Skeletal muscle satellite cell (primary cell): ENCODE results near the gene DR1.
A peak's percentile ranks its signal among the peaks of the same experiment; 100 is the strongest.

ENCODE experiments used
- H3K27me3 ChIP-seq: 2 replicates; pipeline ENCODE4 v1.7.0; 2013; ENCODE audit warnings: low read length; ENCODE audit not compliant: control insufficient read depth, insufficient read depth
- H3K36me3 ChIP-seq: 2 replicates; pipeline ENCODE4 v1.7.0; 2013; ENCODE audit warnings: mild to moderate bottlenecking, control low read depth, low read length; ENCODE audit not compliant: insufficient read depth
- H3K4me1 ChIP-seq: 2 replicates; pipeline ENCODE4 v1.7.0; 2013; ENCODE audit warnings: low read length; ENCODE audit not compliant: control insufficient read depth, insufficient read depth
- H3K4me2 ChIP-seq: 2 replicates; pipeline ENCODE4 v1.7.0; 2013; ENCODE audit warnings: mild to moderate bottlenecking, low read length
- H3K4me3 ChIP-seq: 2 replicates; pipeline ENCODE4 v1.7.0; 2013; ENCODE audit warnings: low read length
- H3K9ac ChIP-seq: 2 replicates; pipeline ENCODE4 v1.7.0; 2013; ENCODE audit warnings: mild to moderate bottlenecking, low read depth, low read length, moderate library complexity
- H3K9me3 ChIP-seq: replicated peaks from 2 replicates; pipeline ENCODE4 v1.7.0; 2013; ENCODE audit warnings: mild to moderate bottlenecking, control low read depth, low read length

Gene DR1

DNA sequence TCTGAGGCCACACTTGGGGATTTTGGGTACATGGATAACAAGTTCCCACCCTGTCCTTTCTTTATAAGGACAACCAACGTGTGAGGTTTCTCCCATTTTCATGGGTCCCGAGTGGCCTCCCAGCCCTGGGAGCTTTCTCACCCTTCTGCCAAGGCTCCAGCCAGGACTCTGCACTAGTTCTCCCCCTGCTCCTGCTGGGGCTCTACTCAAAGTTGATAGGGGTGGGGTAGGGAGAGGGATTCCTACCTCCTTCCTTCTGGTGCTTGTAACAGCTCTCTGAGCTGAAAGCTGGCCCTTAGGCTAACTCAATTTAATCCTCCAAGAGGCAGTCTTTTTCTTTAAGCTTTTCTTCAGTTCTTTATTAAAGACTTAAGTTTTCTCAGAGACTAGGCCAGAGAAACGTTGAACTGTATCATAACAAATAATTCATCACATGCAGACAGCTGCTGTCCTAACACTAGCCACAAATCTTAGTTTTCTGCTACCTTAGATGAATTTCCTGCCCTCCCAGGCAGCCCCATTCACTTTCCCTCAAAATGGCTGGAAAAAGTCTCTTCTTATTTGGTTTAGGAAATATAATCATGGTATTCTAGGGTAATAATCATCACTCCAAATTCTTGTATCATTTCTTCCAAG lies 22.4 kb upstream of the DR1 start:
- Histone ChIP-seq H3K4me2 (no peak overlapping the region), H3K4me3 (no peak overlapping the region), H3K4me1 (peaks cover 29% of the 10 kb centered on the region), H3K27me3 (no peaks in the 10 kb centered on the region), H3K9me3 (no peaks in the 10 kb centered on the region), H3K9ac (no peak overlapping the region), H3K36me3 (no peaks in the 10 kb centered on the region)

DNA sequence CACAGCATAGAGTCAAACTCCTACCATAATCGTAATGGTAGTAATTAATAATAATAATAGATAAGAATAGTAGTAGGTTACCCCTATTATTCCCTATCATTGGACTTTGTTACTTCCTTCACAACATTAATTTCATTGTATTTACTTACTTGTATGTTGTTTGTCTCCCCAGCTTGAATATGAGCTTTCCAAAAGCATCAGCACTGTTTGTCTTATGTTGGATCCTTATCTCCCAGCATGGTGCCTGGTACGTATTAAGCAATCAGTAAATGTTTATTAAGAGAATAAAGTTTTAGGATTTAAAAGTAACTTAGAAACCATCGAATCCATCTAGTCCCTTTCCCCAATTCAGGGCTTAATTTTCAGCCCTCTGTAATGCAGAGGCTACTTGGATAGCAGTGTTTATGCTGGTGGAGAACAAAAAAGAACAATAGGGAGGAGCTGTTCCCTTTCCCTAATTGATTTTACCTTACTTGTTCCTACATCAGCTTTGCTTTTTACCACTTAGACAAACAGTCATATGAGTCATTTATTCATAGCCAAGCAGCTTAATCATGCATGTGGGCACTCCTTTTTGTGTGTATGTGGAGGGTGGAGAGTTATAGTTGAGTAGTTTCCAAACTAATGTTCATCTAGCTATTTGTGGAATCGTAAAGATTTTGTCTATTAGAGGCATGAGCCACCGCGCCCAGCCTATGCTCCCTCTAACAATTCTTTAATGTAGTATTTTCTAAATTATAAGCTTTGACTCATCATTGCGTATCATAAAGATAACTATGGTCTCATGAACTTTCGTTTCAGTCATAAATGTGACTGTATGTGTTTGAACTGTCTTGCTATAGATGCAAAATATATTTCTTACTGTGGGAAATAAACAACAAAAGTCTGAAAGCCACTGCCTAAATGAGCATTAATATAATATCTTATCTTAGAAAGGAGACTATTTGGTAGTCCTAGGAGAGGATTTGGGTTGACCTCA lies 20.9 kb upstream of the DR1 start:
- Histone ChIP-seq H3K4me3 (peak overlapping the region; percentile 54), H3K36me3 (no peaks in the 10 kb centered on the region), H3K9me3 (no peaks in the 10 kb centered on the region), H3K27me3 (no peaks in the 10 kb centered on the region), H3K4me1 (peaks cover 36% of the 10 kb centered on the region), H3K4me2 (peak overlapping the region; percentile 66), H3K9ac (peak overlapping the region; percentile 74)

DNA sequence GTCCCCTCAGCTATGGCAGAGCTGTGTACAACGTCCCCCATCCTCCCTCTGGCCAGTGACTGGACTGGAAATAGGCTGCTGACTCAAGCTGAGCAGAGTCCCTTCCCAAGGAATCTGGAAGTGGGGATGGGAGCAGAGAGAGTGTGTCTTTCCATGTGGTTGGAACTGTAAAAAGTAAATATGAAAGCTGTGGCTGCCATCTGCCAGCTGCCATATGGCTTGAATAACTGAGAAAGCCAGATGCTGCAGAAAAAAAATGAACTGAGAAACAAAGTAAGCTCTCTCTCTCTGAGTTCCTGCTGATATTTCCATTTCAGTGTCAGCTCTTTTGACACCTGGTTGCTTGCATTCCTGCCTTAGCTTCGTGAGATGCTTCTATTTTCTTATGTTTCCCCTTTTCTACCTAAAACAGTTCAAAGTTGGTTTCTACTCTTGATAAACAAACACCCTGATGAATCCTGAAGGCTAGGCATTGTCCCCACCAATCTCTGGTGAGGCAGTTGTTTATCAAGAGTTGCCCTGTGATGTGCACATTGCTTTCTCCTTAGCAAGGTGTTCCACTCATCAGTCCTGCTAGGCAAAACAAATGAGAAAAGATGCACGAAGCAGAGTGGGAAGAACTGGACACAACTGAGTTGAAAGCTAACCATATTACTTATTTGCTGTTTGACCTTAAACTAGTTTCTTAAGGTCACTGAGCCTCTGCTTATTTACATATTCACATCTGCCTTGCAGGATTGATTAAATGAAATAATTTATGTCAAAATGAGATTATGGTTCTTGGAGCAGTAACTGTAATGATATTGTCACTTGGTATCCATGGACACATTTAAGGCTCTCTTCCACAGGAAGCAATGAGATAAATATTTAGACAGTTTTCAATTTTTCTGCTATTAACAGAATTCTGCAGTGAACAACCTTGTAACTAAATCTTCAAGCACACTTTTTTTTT lies 16.6 kb upstream of the DR1 start:
- Histone ChIP-seq H3K4me3 (no peak overlapping the region), H3K9ac (no peak overlapping the region), H3K4me2 (no peak overlapping the region), H3K4me1 (peaks cover 31% of the 10 kb centered on the region), H3K27me3 (no peaks in the 10 kb centered on the region), H3K9me3 (no peaks in the 10 kb centered on the region), H3K36me3 (no peaks in the 10 kb centered on the region)

- Histone ChIP-seq H3K36me3 (no peaks in the 10 kb centered on the region), H3K27me3 (no peaks in the 10 kb centered on the region), H3K4me1 (peaks cover 22% of the 10 kb centered on the region), H3K4me3 (no peak overlapping the region), H3K9ac (no peak overlapping the region), H3K4me2 (no peak overlapping the region), H3K9me3 (no peaks in the 10 kb centered on the region)
Observed at GRCh38 chr1:93330196-93330595, 15.5 kb upstream of the DR1 start.

GRCh38 chr1:93330617-93331016 lies 15.1 kb upstream of the DR1 start:
- Histone ChIP-seq H3K4me3 (no peak overlapping the region), H3K9ac (no peak overlapping the region), H3K4me1 (peaks cover 18% of the 10 kb centered on the region), H3K36me3 (no peaks in the 10 kb centered on the region), H3K9me3 (no peaks in the 10 kb centered on the region), H3K4me2 (no peak overlapping the region), H3K27me3 (no peaks in the 10 kb centered on the region)

GRCh38 chr1:93331412-93331811 lies 14.3 kb upstream of the DR1 start:
- Histone ChIP-seq H3K4me1 (peaks cover 15% of the 10 kb centered on the region), H3K27me3 (no peaks in the 10 kb centered on the region)

DNA sequence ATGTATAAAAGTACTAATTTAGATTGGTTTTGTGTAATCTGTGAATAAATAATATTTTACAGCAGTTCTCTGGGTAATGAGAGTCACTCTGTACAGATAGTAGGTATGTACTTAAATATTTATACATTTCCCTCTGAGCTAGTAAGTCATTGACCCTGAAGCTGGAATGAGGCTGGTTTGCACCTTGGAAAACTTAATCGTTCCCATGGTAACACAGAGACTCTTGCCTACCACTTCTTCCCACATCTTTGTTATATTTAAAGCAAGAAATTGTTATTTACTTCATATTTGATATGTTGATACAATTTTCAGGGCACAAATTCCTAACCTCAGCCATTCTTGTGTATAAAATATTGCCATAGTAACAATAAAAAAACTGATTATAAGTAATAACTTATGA lies 13.3 kb upstream of the DR1 start:
- Histone ChIP-seq H3K9ac (no peak overlapping the region), H3K9me3 (no peaks in the 10 kb centered on the region), H3K4me3 (no peak overlapping the region), H3K4me2 (no peak overlapping the region), H3K27me3 (no peaks in the 10 kb centered on the region), H3K4me1 (peaks cover 19% of the 10 kb centered on the region), H3K36me3 (no peaks in the 10 kb centered on the region)

More at GRCh38 chr1:93331412-93331811, 14.3 kb upstream of the DR1 start:
- Histone ChIP-seq H3K9ac (no peak overlapping the region), H3K4me3 (no peak overlapping the region), H3K4me2 (no peak overlapping the region), H3K36me3 (no peaks in the 10 kb centered on the region), H3K9me3 (no peaks in the 10 kb centered on the region)

DNA sequence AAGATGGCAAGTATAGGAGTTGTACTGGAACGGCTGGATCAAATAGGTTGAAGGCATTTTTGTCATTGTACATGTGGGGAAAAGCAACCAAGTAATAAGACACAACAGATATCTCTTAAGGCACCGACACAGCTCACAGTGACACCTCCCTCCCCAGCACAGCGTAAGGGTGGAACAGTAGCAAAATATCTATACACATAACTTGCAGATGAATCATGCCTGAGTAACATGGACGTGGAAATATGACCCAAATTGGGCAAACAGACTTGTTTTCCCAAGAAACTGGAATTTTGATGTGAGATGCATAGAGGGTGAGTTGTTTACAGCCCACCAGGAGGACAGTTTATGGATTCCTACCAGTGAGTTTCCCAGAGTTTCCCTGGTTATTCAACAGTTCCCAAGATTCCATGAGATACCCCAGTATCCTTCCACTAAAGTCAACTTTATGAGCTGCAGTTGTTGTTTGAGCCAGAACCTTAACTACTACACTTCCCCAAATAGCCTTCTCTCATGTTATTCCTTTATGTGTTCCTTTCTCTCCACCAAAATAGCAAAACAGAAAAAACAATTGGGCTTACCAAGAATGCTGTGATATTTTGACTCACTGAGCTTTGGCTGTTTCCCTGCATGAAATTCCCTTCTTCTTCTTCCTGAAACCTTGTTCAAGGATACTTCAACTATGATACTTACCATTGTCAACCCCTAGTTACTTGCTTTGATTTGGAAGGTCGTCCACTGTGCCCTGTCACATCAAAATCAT lies 7.1 kb upstream of the DR1 start:
- peak overlapping the region; percentile 39 for H3K4me3 ChIP-seq
- peak overlapping the region; percentile 66 for H3K4me2 ChIP-seq
- H3K27me3 ChIP-seq: no peaks in the 10 kb centered on the region
- H3K4me1 ChIP-seq: peaks cover 41% of the 10 kb centered on the region
- H3K9ac ChIP-seq: peak overlapping the region; percentile 47
- H3K9me3 ChIP-seq: no peaks in the 10 kb centered on the region
- no peaks in the 10 kb centered on the region for H3K36me3 ChIP-seq

DNA sequence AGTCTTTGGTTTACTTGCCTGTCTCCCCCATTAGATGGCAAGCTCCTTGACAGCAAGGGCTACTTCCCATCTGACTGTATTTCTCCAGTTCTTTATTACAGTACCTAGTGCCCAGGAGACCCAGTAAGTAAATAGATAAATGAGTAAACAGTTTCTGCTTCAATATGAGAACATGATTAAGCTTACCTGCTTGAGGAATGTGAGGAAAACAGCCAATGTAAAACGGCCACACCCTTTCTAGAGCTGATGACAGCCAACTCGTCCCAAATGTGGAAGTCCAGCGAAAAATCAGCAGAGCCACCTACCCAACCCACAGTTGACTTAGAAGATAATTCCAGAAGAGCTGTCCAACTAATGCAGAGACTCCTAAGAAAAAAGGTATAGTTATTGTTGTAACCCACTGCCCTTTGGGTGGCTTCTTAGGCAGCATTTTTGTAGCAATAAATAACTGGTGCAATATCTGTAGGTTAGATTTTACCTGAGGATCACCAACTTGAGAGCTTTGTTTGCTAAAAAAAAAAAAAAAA lies 6.5 kb upstream of the DR1 start:
- peak overlapping the region; percentile 32 for H3K9ac ChIP-seq
- no peaks in the 10 kb centered on the region for H3K9me3 ChIP-seq
- H3K27me3 ChIP-seq: no peaks in the 10 kb centered on the region
- peak overlapping the region; percentile 34 for H3K4me3 ChIP-seq
- no peaks in the 10 kb centered on the region for H3K36me3 ChIP-seq
- peaks cover 41% of the 10 kb centered on the region for H3K4me1 ChIP-seq
- peak overlapping the region; percentile 66 for H3K4me2 ChIP-seq

DNA sequence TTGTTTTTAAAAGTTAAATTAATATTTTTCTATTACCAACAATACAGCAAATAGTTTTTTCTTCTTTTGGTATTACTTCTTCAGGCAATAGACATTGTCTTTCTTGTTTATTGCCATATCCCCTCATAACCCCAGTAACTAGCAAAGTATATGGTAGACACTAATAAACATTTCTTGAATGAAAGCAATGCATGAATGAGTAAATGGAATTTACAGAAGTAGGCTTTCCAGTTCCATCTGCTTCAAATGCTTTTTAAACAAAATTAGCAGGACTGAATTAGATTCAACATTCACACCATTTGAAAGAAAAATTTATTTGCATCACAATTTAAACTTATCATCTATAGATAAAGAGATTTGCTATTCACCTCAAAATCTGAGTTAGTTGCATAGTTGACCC lies 5.6 kb upstream of the DR1 start:
- Histone ChIP-seq H3K9me3 (no peaks in the 10 kb centered on the region), H3K9ac (no peak overlapping the region), H3K36me3 (no peaks in the 10 kb centered on the region), H3K4me3 (no peak overlapping the region), H3K4me2 (no peak overlapping the region), H3K4me1 (peaks cover 41% of the 10 kb centered on the region), H3K27me3 (no peaks in the 10 kb centered on the region)
